ENCODE results near the gene EIF4G3.

The EIF4G3 gene

GRCh38 chr1:20935717-20936116 lies 241.0 kb downstream of the EIF4G3 start:
- H3K36me3 ChIP-seq: peaks cover 0 to 13% (median 8%) of the 10 kb centered on the region in 3 donors
- TF ChIP-seq, protein P1, sequence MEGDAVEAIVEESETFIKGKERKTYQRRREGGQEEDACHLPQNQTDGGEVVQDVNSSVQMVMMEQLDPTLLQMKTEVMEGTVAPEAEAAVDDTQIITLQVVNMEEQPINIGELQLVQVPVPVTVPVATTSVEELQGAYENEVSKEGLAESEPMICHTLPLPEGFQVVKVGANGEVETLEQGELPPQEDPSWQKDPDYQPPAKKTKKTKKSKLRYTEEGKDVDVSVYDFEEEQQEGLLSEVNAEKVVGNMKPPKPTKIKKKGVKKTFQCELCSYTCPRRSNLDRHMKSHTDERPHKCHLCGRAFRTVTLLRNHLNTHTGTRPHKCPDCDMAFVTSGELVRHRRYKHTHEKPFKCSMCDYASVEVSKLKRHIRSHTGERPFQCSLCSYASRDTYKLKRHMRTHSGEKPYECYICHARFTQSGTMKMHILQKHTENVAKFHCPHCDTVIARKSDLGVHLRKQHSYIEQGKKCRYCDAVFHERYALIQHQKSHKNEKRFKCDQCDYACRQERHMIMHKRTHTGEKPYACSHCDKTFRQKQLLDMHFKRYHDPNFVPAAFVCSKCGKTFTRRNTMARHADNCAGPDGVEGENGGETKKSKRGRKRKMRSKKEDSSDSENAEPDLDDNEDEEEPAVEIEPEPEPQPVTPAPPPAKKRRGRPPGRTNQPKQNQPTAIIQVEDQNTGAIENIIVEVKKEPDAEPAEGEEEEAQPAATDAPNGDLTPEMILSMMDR (IDR thresholded peaks at IDR 0.05): no peak
- DNase-seq: no peak
- intact Hi-C loops (cut with DNase I; ENCODE audit: low total_unique reads): no loop called here
- no peak overlapping the region for H3K27ac ChIP-seq
- H3K4me3 ChIP-seq: no peak overlapping the region
- no peaks in the 10 kb centered on the region for H3K4me1 ChIP-seq
- H3K27me3 ChIP-seq: no peaks in the 10 kb centered on the region
- H3K9me3 ChIP-seq: no peaks in the 10 kb centered on the region

- intact Hi-C loops (cut with DNase I; ENCODE audit: low total_unique reads): no loop called here
- Histone ChIP-seq H3K4me3 (no peak overlapping the region), H3K4me1 (no peaks in the 10 kb centered on the region), H3K27me3 (no peaks in the 10 kb centered on the region), H3K27ac (no peak overlapping the region), H3K9me3 (no peaks in the 10 kb centered on the region), H3K36me3 (peaks cover 0 to 6% (median 0%) of the 10 kb centered on the region in 3 donors)
- TF ChIP-seq, protein P1 (IDR thresholded peaks at IDR 0.05): no peak
- no peak for DNase-seq
Measured at GRCh38 chr1:20932437-20932977, 244.2 kb downstream of the EIF4G3 start.

DNA sequence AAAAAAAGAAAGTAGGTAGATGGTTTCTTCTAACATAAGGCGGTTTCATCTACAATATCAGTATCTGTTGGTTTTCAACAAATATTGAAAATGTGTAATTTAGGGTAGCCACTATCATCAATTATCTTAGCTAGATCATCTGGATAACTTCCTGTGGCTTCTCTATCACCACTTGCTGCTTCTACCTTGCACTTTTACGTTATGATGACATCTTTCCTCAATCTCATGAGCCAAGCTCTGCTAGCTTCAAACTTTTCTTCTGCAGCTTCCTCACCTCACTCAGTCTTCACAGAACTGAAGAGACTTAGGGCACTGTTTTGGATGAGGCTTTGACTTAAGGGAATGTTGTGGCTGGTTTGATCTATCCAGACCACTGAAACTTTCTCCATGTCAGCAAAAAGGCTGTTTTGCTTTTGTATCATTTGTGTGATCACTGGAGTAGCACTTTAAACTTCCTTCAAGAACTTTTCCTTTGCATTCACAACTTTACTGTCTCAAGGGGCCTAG lies 244.7 kb downstream of the EIF4G3 start:
- no peak for DNase-seq
- no peaks in the 10 kb centered on the region for H3K4me1 ChIP-seq
- peaks cover 0 to 6% (median 0%) of the 10 kb centered on the region in 3 donors for H3K36me3 ChIP-seq
- H3K9me3 ChIP-seq: no peaks in the 10 kb centered on the region
- TF ChIP-seq, protein P1 (IDR thresholded peaks at IDR 0.05): no peak
- no peaks in the 10 kb centered on the region for H3K27me3 ChIP-seq
- no peak overlapping the region for H3K4me3 ChIP-seq
- intact Hi-C loops (cut with DNase I; ENCODE audit: low total_unique reads): no loop called here
- H3K27ac ChIP-seq: no peak overlapping the region

- Histone ChIP-seq H3K4me1 (no peaks in the 10 kb centered on the region), H3K4me3 (no peak overlapping the region), H3K9me3 (no peaks in the 10 kb centered on the region), H3K36me3 (peaks cover 0 to 6% (median 0%) of the 10 kb centered on the region in 3 donors), H3K27me3 (no peaks in the 10 kb centered on the region), H3K27ac (no peak overlapping the region)
- no peak for DNase-seq
- TF ChIP-seq, protein P1 (IDR thresholded peaks at IDR 0.05): no peak
- intact Hi-C loops (cut with DNase I; ENCODE audit: low total_unique reads): no loop called here
Measured at GRCh38 chr1:20930427-20930826, 246.3 kb downstream of the EIF4G3 start.

DNA sequence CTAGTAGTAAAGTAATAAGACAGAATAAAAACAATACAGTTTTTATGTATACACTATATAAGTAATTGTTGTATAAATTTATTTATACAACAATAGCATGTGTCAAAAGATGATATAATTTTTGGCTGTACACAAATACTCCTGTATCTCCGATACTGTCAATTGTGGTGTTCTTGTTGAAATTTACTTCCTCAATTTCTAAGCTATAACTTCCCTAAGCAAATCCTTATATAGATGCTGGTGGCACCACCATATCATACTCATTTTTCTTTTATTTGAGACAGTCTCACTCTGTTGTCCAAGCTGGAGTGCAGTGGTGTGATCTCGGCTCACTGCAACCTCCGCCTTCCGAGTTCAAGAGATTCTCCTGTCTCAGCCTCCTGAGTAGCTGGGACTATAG lies 248.6 kb downstream of the EIF4G3 start:
- peaks cover 0 to 6% (median 0%) of the 10 kb centered on the region in 3 donors for H3K36me3 ChIP-seq
- H3K4me3 ChIP-seq: no peak overlapping the region
- H3K9me3 ChIP-seq: no peaks in the 10 kb centered on the region
- H3K4me1 ChIP-seq: no peaks in the 10 kb centered on the region
- no peak overlapping the region for H3K27ac ChIP-seq
- no peaks in the 10 kb centered on the region for H3K27me3 ChIP-seq
- TF ChIP-seq, protein P1 (IDR thresholded peaks at IDR 0.05): no peak
- DNase-seq: no peak
- intact Hi-C loops (cut with DNase I; ENCODE audit: low total_unique reads): no loop called here

Data from tibial artery (tissue), 4 donors.